Endothelial cell of umbilical vein (primary cell): ENCODE data around the gene UVSSA. TPM values are rescaled to one million over a fixed set of nuclear protein-coding genes. Genes with fewer than 3 reads are reported as not detected.
A peak's percentile ranks its signal among the peaks of the same experiment; 100 is the strongest.

Experiments
- BruUV-seq: library from RNA; stranded (reverse); fragments of 400-500 nt; replicated peaks from 2 replicates; lab custom pipeline; 2021; lab: Mats Ljungman, UMichigan
- CTCF ChIA-PET: fragments of 300-600, 350-600 bp; sonication (Branson Sonifier 250); formaldehyde crosslinking; loops from one replicate; lab custom pipeline; 2021; ENCODE audit warnings: antibody characterized with exemption, inconsistent platforms; lab: Charles Lee
- POLR2A ChIA-PET: fragments of 300-600, 350-600 bp; sonication (Branson Sonifier 250); formaldehyde crosslinking; loops from one replicate; lab custom pipeline; 2021; ENCODE audit warnings: antibody characterized with exemption, inconsistent platforms; lab: Charles Lee
- DNase-seq: peaks from one replicate; pipeline ENCODE4 v3.0.0-alpha.2; 2011; ENCODE audit warnings: low read depth, low spot score
- FAIRE-seq: peaks from 2 replicates; lab custom pipeline; 2011; peaks lifted over from hg19 to GRCh38; lab: Jason Lieb, UNC
- H2AFZ ChIP-seq: 2 replicates; pipeline ENCODE4 v1.6.0; 2012; ENCODE audit warnings: low read depth, low read length, control low read depth, inconsistent platforms
- H3K27ac ChIP-seq: 2 replicates; pipeline ENCODE4 v1.5.1; 2011; ENCODE audit warnings: low read depth, mild to moderate bottlenecking, control low read depth, low read length, moderate library complexity; ENCODE audit not compliant: insufficient read depth
- H3K27me3 ChIP-seq, 2 experiments: 2 replicates each; pipeline versions ENCODE4 v1.6.0 to v1.6.1; 2011; ENCODE audit warnings: low read length in 2 of 2, mixed read lengths in 1 of 2; ENCODE audit not compliant: control insufficient read depth in 2 of 2, insufficient read depth in 2 of 2
- H3K36me3 ChIP-seq, 2 experiments: 2 replicates in 1 of 2; 3 replicates in 1 of 2; pipeline ENCODE4 v1.5.1; 2011; ENCODE audit warnings: low read length in 2 of 2, mild to moderate bottlenecking in 1 of 2, moderate library complexity in 1 of 2; ENCODE audit not compliant: control insufficient read depth in 2 of 2, insufficient read depth in 2 of 2; ENCODE audit errors: extremely low read depth in 1 of 2
- H3K4me1 ChIP-seq: 3 replicates; pipeline ENCODE4 v1.5.1; 2011; ENCODE audit warnings: mild to moderate bottlenecking, low read length; ENCODE audit not compliant: control insufficient read depth, insufficient read depth; ENCODE audit errors: extremely low read depth
- H3K4me2 ChIP-seq: 2 replicates; pipeline ENCODE4 v1.6.1; 2011; ENCODE audit warnings: low read length, control low read depth, mixed read lengths; ENCODE audit not compliant: insufficient read depth
- H3K4me3 ChIP-seq, 3 experiments: fragments of 200-600 bp in 1 of 3; sonication (generic), shearing (Covaris generic) in 1 of 3; replicated peaks in 1 of 3; 2 replicates each; pipeline ENCODE4 v1.5.1; 2011 to 2016; ENCODE audit warnings: control low read depth in 3 of 3, low read length in 3 of 3, mild to moderate bottlenecking in 2 of 3, inconsistent platforms in 1 of 3, low read depth in 1 of 3, moderate library complexity in 1 of 3; ENCODE audit not compliant: insufficient read depth in 1 of 3
- H3K79me2 ChIP-seq: 2 replicates; pipeline ENCODE4 v1.6.0; 2012; ENCODE audit warnings: low read length, inconsistent platforms; ENCODE audit not compliant: control insufficient read depth, insufficient read depth
- H3K9ac ChIP-seq: replicated peaks from 2 replicates; pipeline ENCODE3; 2011; ENCODE audit warnings: low read length, control low read depth; ENCODE audit not compliant: insufficient read depth; ENCODE audit errors: extremely low read depth
- H3K9me1 ChIP-seq: replicated peaks from 3 replicates; pipeline ENCODE4 v1.6.0; 2011; ENCODE audit warnings: mild to moderate bottlenecking, low read length; ENCODE audit not compliant: control insufficient read depth, insufficient read depth; ENCODE audit errors: extremely low read depth
- H3K9me3 ChIP-seq: replicated peaks from 2 replicates; pipeline ENCODE4 v1.5.1; 2012; ENCODE audit warnings: low read length, inconsistent platforms; ENCODE audit not compliant: control insufficient read depth, insufficient read depth
- H4K20me1 ChIP-seq: replicated peaks from 2 replicates; pipeline ENCODE3; 2011; ENCODE audit warnings: mild to moderate bottlenecking, low read length; ENCODE audit not compliant: control insufficient read depth, insufficient read depth; ENCODE audit errors: extremely low read depth
- EZH2 ChIP-seq: IDR thresholded peaks from 2 replicates; pipeline ENCODE4 v1.6.1; 2012; ENCODE audit warnings: borderline replicate concordance, low read depth, mild to moderate bottlenecking, moderate library complexity, low read length, inconsistent platforms; ENCODE audit not compliant: severe bottlenecking
- FOS ChIP-seq: IDR thresholded peaks from 2 replicates; pipeline ENCODE4 v1.6.1; 2011; ENCODE audit warnings: mild to moderate bottlenecking, low read length, moderate library complexity, borderline replicate concordance; ENCODE audit not compliant: insufficient read depth
- MYC ChIP-seq: IDR thresholded peaks from one replicate; pipeline ENCODE4 v1.6.1; 2011; ENCODE audit warnings: mild to moderate bottlenecking, low read depth, low read length
- POLR2A ChIP-seq: IDR thresholded peaks from 2 replicates; pipeline ENCODE4 v1.6.1; 2012; ENCODE audit warnings: low read depth, mild to moderate bottlenecking, control low read depth, low read length
- POLR2AphosphoS5 ChIP-seq: IDR thresholded peaks from 2 replicates; pipeline ENCODE4 v1.6.1; 2012; ENCODE audit warnings: low read depth, mild to moderate bottlenecking, control low read depth, low read length, moderate library complexity; ENCODE audit not compliant: insufficient read depth
- dilution Hi-C: fragments of 300-500 bp; cut with MboI; formaldehyde crosslinking; loops from one replicate; pipeline ENCODE4 v1.15.0; 2019; ENCODE audit warnings: low sequenced_read_pairs; ENCODE audit not compliant: extremely low pct_ligation_motif_present
- intact Hi-C: fragments of 100-400 bp; cut with micrococcal nuclease; formaldehyde crosslinking; loops from one replicate; pipeline ENCODE4 v1.10.0; 2022
- polyA plus RNA-seq, 4 experiments: library from polyadenylated mRNA; depleted of rRNA in 3 of 4; stranded (reverse) in 3 of 4; unstranded in 1 of 4; fragments of >200 nt; gene quantifications; 2 replicates each; pipeline versions ENCODE4 v1.2.1 to v1.2.3, GENCODE V29; 2011 to 2012; ENCODE audit warnings: missing spikeins in 1 of 4
- total RNA-seq: library from RNA; stranded (reverse); gene quantifications from 2 replicates; pipeline ENCODE4 v1.2.3, GENCODE V29; 2021
- TF ChIP-seq, protein P1 (sequence below): IDR thresholded peaks from 2 replicates; pipeline ENCODE4 v1.6.1; 2011; ENCODE audit not compliant: insufficient read depth, insufficient read length
- TF ChIP-seq, protein P2 (sequence below), 2 donors: IDR thresholded peaks; 1 replicate in 1 of 2; 2 replicates in 1 of 2; pipeline ENCODE4 v1.5.1; 2011; ENCODE audit warnings: low read length in 2 of 2, mild to moderate bottlenecking in 2 of 2, moderate library complexity in 2 of 2, control low read depth in 1 of 2, inconsistent platforms in 1 of 2, low read depth in 1 of 2; ENCODE audit not compliant: insufficient read depth in 1 of 2; ENCODE audit errors: extremely low read depth in 1 of 2

UVSSA gene
- total and polyA plus RNA-seq, 2 donors (not counting 3 experiments of a cell fraction or from before 2014, with no cell fraction given) = 7.1 to 14.9 TPM

GRCh38 chr4:1309261-1310010, 37.6 kb upstream of the UVSSA start:
- dilution Hi-C loops = no loop called here
- TF ChIP-seq, protein P1, sequence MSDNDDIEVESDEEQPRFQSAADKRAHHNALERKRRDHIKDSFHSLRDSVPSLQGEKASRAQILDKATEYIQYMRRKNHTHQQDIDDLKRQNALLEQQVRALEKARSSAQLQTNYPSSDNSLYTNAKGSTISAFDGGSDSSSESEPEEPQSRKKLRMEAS = peak; percentile 59
- TF ChIP-seq FOS = no peak
- no peak for TF ChIP-seq POLR2A
- TF ChIP-seq EZH2 = no peak

DNA sequence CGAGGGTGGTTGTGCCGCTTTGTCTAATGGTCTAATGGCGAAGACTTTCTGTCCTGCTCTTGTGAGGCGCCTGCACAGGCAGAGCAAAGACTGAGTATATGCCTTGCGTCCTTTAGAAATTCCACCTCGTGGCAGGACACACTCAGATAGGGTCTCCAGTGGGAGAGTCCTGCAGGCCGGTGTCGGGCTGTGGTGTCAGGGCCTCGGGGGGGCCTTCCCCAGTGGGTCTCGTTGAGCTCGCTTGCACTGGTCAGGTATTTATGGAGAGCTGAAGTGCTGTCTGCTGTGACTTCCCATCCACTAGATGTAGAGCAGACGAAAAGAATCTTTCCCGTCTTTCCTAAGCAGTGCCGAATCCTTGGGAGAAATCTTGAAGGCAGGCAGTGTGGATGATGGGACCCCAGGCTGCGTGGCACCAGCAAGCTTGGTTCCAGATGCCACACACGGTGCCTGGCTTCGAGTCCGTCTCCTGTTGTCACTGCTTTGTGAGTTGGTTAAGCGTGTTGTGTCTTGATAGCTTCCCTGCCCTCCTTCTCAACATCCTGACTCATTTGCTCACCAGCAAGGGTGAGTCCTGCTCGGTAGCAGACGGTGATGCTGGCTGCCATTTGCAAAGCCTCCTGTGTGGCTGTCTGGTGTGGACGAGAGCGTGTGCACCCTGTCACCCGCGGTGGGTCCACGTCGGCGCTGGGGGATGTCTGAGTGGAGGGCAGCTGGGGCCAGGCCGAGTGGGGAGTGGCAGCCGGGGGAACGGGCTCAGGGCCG, 36.8 kb upstream of the UVSSA start:
- dilution Hi-C loops (no loop called here), intact Hi-C loops (no loop called here)
- no TSS peak for BruUV-seq
- no peak for DNase-seq
- Histone ChIP-seq H3K4me3 (no peak overlapping the region), H3K9ac (no peak overlapping the region), H4K20me1 (no peaks in the 10 kb centered on the region), H3K9me1 (no peaks in the 10 kb centered on the region), H3K79me2 (peaks cover 67% of the 10 kb centered on the region), H3K27ac (no peak overlapping the region), H3K36me3 (peaks cover 8 to 14% of the 10 kb centered on the region in 2 experiments), H2AFZ (no peak overlapping the region), H3K4me1 (peaks cover 11% of the 10 kb centered on the region), H3K4me2 (no peak overlapping the region), H3K27me3 (no peaks in the 10 kb centered on the region), H3K9me3 (no peaks in the 10 kb centered on the region)
- no peak for FAIRE-seq
- TF ChIP-seq FOS (no peak), EZH2 (no peak), POLR2AphosphoS5 (no peak), POLR2A (no peak), MYC (no peak)
- TF ChIP-seq, protein P2, sequence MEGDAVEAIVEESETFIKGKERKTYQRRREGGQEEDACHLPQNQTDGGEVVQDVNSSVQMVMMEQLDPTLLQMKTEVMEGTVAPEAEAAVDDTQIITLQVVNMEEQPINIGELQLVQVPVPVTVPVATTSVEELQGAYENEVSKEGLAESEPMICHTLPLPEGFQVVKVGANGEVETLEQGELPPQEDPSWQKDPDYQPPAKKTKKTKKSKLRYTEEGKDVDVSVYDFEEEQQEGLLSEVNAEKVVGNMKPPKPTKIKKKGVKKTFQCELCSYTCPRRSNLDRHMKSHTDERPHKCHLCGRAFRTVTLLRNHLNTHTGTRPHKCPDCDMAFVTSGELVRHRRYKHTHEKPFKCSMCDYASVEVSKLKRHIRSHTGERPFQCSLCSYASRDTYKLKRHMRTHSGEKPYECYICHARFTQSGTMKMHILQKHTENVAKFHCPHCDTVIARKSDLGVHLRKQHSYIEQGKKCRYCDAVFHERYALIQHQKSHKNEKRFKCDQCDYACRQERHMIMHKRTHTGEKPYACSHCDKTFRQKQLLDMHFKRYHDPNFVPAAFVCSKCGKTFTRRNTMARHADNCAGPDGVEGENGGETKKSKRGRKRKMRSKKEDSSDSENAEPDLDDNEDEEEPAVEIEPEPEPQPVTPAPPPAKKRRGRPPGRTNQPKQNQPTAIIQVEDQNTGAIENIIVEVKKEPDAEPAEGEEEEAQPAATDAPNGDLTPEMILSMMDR (IDR thresholded peaks at IDR 0.05; ENCODE audit: extremely low read depth in 1 of 2, insufficient read depth in 1 of 2, low read depth in 1 of 2, low read length in 2 of 2) = no peak
- TF ChIP-seq, protein P1 = no peak
- ChIA-PET CTCF (interaction anchor here (1.0 to 1.4 kb wide), 2 partner anchors 15 to 18 kb away, joined by 3 read pairs; no protein-coding TSS in a partner anchor), POLR2A (no interaction called here)

More at GRCh38 chr4:1309261-1310010, 37.6 kb upstream of the UVSSA start:
- ChIA-PET CTCF (interaction anchor here (1.0 to 1.4 kb wide), 5 partner anchors 9 to 19 kb away, joined by 3 to 5 read pairs (median 3); no protein-coding TSS in a partner anchor), POLR2A (no interaction called here)
- H3K36me3 ChIP-seq = peaks cover 6 to 15% of the 10 kb centered on the region in 2 experiments
- H3K27ac ChIP-seq = no peak overlapping the region
- no peaks in the 10 kb centered on the region for H3K9me1 ChIP-seq
- peaks cover 11% of the 10 kb centered on the region for H3K4me1 ChIP-seq
- H4K20me1 ChIP-seq = no peaks in the 10 kb centered on the region
- H3K4me3 ChIP-seq = peak overlapping the region in 1 of 3 experiments; percentile 42
- H3K79me2 ChIP-seq = peaks cover 70% of the 10 kb centered on the region
- no peak overlapping the region for H2AFZ ChIP-seq
- H3K4me2 ChIP-seq = peak overlapping the region; percentile 31
- BruUV-seq = no TSS peak
- no peaks in the 10 kb centered on the region for H3K27me3 ChIP-seq
- no peaks in the 10 kb centered on the region for H3K9me3 ChIP-seq
- DNase-seq = peak; percentile 82
- H3K9ac ChIP-seq = peak overlapping the region; percentile 24
- FAIRE-seq = peak; percentile 52
- intact Hi-C loops = loop anchor here (1.0 to 5.0 kb wide), 2 partner anchors 20 to 72 kb away; partner anchors contain the start of gene MAEA
